Sigmoid colon (tissue), 3 donors: ENCODE results near the gene ALDOB.

Experiments
- CTCF ChIP-seq, 4 experiments: fragments of 450-650 bp in 3 of 4; fragments of 200-600 bp in 1 of 4; IDR thresholded peaks; one replicate each; pipeline ENCODE4 v1.5.1; 2016 to 2019; ENCODE audit warnings: antibody characterized with exemption in 4 of 4, mild to moderate bottlenecking in 3 of 4, moderate library complexity in 2 of 4
- POLR2A ChIP-seq, 2 donors: fragments of 450-650 bp; IDR thresholded peaks; one replicate each; pipeline ENCODE4 v1.6.1; 2016; ENCODE audit warnings: antibody characterized with exemption in 2 of 2, mild to moderate bottlenecking in 2 of 2, moderate library complexity in 2 of 2

- TF ChIP-seq CTCF (IDR thresholded peaks at IDR 0.05) = no peak
- no peak for TF ChIP-seq POLR2A (IDR thresholded peaks at IDR 0.05)
Observed at GRCh38 chr9:101403516-101404285, 31.9 kb downstream of the ALDOB start.
